ENCODE data around the gene ENPEP.
A peak's percentile ranks its signal among the peaks of the same experiment; 100 is the strongest.

ENPEP gene

GRCh38 chr4:110512901-110513300, 36.9 kb downstream of the ENPEP start:
- in situ Hi-C loops (cut with HindIII; ENCODE audit: low pct_unique_long_range_greater_than_20kb, low sequenced_read_pairs), result no loop called here
- no peak for DNase-seq (ENCODE audit: low read depth in 1 of 2, low spot score in 1 of 2)

DNA sequence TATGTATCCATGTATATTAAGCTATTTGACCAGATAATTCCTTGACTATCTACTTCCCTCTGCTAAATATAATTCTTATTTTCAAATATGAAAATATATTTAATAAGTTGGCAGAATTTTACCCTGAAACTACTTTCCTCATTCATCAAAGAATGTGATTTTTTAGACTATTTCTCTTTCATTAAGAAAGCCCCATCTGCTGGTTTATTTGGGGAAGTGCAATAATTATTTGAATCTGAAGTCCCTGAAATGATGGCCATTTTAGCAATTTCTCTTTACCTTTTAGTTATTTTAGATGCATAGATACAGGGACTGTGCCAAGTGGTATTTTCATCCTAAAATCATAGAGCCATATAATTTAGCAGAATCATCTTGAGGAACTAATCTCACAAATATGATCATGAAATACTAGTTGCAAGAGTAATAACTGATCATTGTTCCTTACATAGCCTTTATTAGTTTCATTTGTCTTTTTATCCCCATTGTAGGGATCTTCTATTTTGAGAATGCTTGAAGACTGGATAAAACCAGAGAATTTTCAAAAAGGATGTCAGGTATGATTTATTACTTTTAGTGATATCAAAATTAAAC, 39.0 kb downstream of the ENPEP start:
- in situ Hi-C loops (cut with HindIII; ENCODE audit: low pct_unique_long_range_greater_than_20kb, low sequenced_read_pairs), result no loop called here
- peak in 1 of 2 experiments; percentile 42 for DNase-seq (ENCODE audit: low read depth in 1 of 2, low spot score in 1 of 2)
- no peak for TF ChIP-seq JUND (IDR thresholded peaks at IDR 0.05; ENCODE audit: low read depth)

More at GRCh38 chr4:110512901-110513300, 36.9 kb downstream of the ENPEP start:
- no peak for TF ChIP-seq JUND (IDR thresholded peaks at IDR 0.05; ENCODE audit: low read depth)

- peak in 1 of 2 experiments; percentile 21 for DNase-seq (ENCODE audit: low read depth in 1 of 2, low spot score in 1 of 2)
- no peak for TF ChIP-seq JUND (IDR thresholded peaks at IDR 0.05; ENCODE audit: low read depth)
- in situ Hi-C loops (cut with HindIII; ENCODE audit: low pct_unique_long_range_greater_than_20kb, low sequenced_read_pairs), result no loop called here
Measured at GRCh38 chr4:110515676-110516075, 39.7 kb downstream of the ENPEP start.

DNA sequence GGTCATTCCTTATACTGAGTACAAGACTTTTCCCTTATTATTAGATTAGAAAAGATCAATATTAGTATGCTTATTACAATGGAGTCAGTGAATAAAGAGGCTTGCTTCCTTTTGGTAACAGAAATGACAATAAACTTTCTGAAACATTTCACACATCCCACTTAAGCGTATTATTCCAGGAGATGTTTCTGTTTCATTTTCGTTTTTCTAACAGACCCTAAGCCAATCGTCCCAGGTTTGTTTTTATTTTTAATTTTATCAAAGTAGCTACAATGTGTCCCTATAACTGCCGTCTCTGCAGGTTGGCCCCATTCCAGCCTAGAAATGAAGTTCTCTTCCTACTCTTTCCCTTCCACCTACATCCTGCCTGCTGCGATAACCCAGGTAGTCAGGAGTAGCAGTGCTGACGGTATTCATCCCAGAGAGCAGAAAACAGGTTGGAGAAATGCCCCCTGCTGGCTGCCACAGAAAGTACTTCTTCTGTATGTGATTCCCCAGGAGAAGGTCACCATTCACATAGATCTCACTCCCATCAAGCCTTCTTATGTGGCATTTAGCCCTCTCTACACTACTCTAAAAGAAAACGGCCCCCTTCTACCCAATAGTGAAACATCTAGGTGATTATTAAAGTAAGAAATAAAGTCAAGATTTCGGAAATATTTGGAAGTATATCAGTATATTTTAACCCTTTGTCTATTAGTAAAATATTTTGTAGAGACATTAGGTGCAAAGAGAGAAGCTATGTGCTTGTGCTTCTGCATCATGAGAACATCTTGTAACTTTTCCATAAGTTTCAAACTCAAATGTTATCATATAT, 40.4 kb downstream of the ENPEP start:
- in situ Hi-C loops (cut with HindIII; ENCODE audit: low pct_unique_long_range_greater_than_20kb, low sequenced_read_pairs), result no loop called here
- TF ChIP-seq JUND (IDR thresholded peaks at IDR 0.05; ENCODE audit: low read depth), result no peak
- DNase-seq (ENCODE audit: low read depth in 1 of 2, low spot score in 1 of 2), result peak; percentile 19 to 80

DNA sequence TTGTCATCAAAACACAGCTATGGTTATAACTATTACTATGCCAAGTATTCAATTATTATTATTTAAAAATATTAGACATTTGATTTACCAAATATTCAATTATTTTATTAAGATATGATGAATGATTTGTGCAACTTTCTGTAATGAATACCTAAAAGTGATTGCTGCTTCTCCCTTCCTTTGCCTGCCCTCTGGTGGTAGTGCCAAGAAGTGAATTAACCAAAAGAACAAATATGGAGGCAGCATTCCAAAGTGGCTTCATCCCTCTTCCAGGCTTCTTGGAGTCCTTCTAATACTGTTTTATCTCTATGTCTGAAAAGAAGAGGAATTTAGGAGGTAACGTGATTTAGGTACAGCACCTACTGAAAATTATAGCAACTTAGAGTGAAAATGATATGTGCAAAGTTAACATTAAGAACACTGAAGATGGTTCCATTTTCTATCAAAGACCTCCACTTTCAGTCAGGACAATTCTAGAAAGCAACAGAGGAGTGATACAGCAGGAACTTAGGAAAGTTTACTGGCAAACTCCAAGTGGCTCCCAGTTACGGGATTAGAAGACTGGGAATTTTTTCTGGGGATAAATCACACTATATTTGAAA, 43.0 kb downstream of the ENPEP start:
- peak in 1 of 2 experiments; percentile 36 for DNase-seq (ENCODE audit: low read depth in 1 of 2, low spot score in 1 of 2)
- in situ Hi-C loops (cut with HindIII; ENCODE audit: low pct_unique_long_range_greater_than_20kb, low sequenced_read_pairs), result no loop called here
- no peak for TF ChIP-seq JUND (IDR thresholded peaks at IDR 0.05; ENCODE audit: low read depth)

GRCh38 chr4:110520886-110521285, 44.9 kb downstream of the ENPEP start:
- TF ChIP-seq JUND (IDR thresholded peaks at IDR 0.05; ENCODE audit: low read depth), result no peak
- in situ Hi-C loops (cut with HindIII; ENCODE audit: low pct_unique_long_range_greater_than_20kb, low sequenced_read_pairs), result no loop called here
- DNase-seq (ENCODE audit: low read depth in 1 of 2, low spot score in 1 of 2), result no peak

- no peak for DNase-seq (ENCODE audit: low read depth in 1 of 2, low spot score in 1 of 2)
- in situ Hi-C loops (cut with HindIII; ENCODE audit: low pct_unique_long_range_greater_than_20kb, low sequenced_read_pairs), result no loop called here
Measured at GRCh38 chr4:110526589-110526988, 50.6 kb downstream of the ENPEP start.

DNA sequence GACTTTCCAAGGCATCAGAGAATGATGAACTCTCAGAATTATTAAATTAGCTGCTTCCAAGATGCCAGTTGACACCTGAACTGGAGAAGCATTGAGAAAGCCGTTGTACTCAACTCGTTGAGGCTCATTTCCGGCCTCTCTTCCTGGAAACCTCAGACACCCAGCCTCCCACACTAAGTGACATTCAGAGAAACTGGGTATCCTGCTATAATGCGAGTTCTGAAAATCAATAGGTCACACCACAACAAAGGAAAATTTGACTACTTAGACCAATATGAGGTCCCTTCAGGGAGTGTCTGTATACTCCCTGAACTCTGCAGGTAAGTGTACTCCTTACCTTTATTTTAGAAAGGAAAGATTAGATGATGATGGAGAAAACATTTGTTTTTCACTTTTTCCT, 51.2 kb downstream of the ENPEP start:
- in situ Hi-C loops (cut with HindIII; ENCODE audit: low pct_unique_long_range_greater_than_20kb, low sequenced_read_pairs), result no loop called here
- no peak for DNase-seq (ENCODE audit: low read depth in 1 of 2, low spot score in 1 of 2)
- no peak for TF ChIP-seq JUND (IDR thresholded peaks at IDR 0.05; ENCODE audit: low read depth)

More at GRCh38 chr4:110526589-110526988, 50.6 kb downstream of the ENPEP start:
- no peak for TF ChIP-seq JUND (IDR thresholded peaks at IDR 0.05; ENCODE audit: low read depth)

- in situ Hi-C loops (cut with HindIII; ENCODE audit: low pct_unique_long_range_greater_than_20kb, low sequenced_read_pairs), result no loop called here
- no peak for DNase-seq (ENCODE audit: low read depth in 1 of 2, low spot score in 1 of 2)
- TF ChIP-seq JUND (IDR thresholded peaks at IDR 0.05; ENCODE audit: low read depth), result no peak
Measured at GRCh38 chr4:110532901-110533589, 57.1 kb downstream of the ENPEP start.

DNA sequence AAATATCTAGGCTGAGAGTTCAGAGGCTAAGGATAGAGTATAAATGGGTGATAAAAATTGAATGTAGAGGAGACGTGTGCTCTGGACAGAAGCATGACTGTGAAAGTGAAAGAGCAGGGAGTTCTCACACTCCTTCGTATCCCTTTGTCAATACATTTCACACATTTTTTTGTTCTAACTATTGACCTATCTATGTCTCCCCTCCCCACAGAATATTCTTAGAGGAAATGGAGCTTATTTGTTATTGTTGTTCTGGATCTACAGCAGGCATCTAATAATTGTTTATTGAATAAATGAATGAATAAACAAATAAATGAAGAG, 57.6 kb downstream of the ENPEP start:
- no peak for DNase-seq (ENCODE audit: low read depth in 1 of 2, low spot score in 1 of 2)
- in situ Hi-C loops (cut with HindIII; ENCODE audit: low pct_unique_long_range_greater_than_20kb, low sequenced_read_pairs), result no loop called here
- TF ChIP-seq JUND (IDR thresholded peaks at IDR 0.05; ENCODE audit: low read depth), result no peak

DNA sequence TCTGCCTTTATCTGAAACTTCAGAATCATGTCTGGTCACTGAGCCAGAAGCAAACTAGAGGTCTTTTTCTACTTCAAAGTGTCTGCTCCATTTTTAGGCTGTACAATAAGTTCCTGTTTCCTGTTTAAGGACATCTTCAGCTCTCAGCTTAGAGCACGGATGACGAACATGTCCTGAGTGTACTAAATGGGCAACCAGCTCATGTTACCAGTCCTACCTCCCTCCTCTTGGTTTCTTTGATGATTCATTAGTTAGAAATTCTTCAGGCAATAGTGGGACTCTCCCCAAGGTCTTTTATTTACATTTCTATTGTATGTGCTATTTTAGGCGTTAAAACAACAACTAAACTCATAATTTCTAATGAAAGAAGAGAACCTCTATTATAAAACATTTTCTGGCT, 58.0 kb downstream of the ENPEP start:
- in situ Hi-C loops (cut with HindIII; ENCODE audit: low pct_unique_long_range_greater_than_20kb, low sequenced_read_pairs), result no loop called here
- no peak for TF ChIP-seq JUND (IDR thresholded peaks at IDR 0.05; ENCODE audit: low read depth)
- peak in 1 of 2 experiments; percentile 75 for DNase-seq (ENCODE audit: low read depth in 1 of 2, low spot score in 1 of 2)

GRCh38 chr4:110540581-110540980, 64.6 kb downstream of the ENPEP start:
- no peak for TF ChIP-seq JUND (IDR thresholded peaks at IDR 0.05; ENCODE audit: low read depth)
- DNase-seq (ENCODE audit: low read depth in 1 of 2, low spot score in 1 of 2), result no peak
- in situ Hi-C loops (cut with HindIII; ENCODE audit: low pct_unique_long_range_greater_than_20kb, low sequenced_read_pairs), result no loop called here

All from T47D (cell line).